Measurements from ENCODE around the gene FAM13C.

Gene FAM13C

GRCh38 chr10:59319854-59320253 is 42.5 kb downstream of the FAM13C start:
- in situ Hi-C loops (cut with MboI; ENCODE audit: low sequenced_read_pairs), result no loop called here

GRCh38 chr10:59317066-59317465 is 45.3 kb downstream of the FAM13C start:
- in situ Hi-C loops (cut with MboI; ENCODE audit: low sequenced_read_pairs), result no loop called here

- in situ Hi-C loops (cut with MboI; ENCODE audit: low sequenced_read_pairs), result no loop called here
Observed at GRCh38 chr10:59315465-59315864, 46.9 kb downstream of the FAM13C start.

- in situ Hi-C loops (cut with MboI; ENCODE audit: low sequenced_read_pairs), result no loop called here
Observed at GRCh38 chr10:59314268-59314667, 48.1 kb downstream of the FAM13C start.

- in situ Hi-C loops (cut with MboI; ENCODE audit: low sequenced_read_pairs), result no loop called here
Observed at GRCh38 chr10:59312247-59312646, 50.1 kb downstream of the FAM13C start.

- in situ Hi-C loops (cut with MboI; ENCODE audit: low sequenced_read_pairs), result no loop called here
Observed at GRCh38 chr10:59311025-59311424, 51.3 kb downstream of the FAM13C start.

GRCh38 chr10:59310324-59310914 is 51.9 kb downstream of the FAM13C start:
- in situ Hi-C loops (cut with MboI; ENCODE audit: low sequenced_read_pairs), result no loop called here

- in situ Hi-C loops (cut with MboI; ENCODE audit: low sequenced_read_pairs), result no loop called here
Observed at GRCh38 chr10:59304521-59305097, 57.7 kb downstream of the FAM13C start.

GRCh38 chr10:59303018-59303417 is 59.3 kb downstream of the FAM13C start:
- in situ Hi-C loops (cut with MboI; ENCODE audit: low sequenced_read_pairs), result no loop called here

- in situ Hi-C loops (cut with MboI; ENCODE audit: low sequenced_read_pairs), result no loop called here
Observed at GRCh38 chr10:59302381-59302780, 60.0 kb downstream of the FAM13C start.

- in situ Hi-C loops (cut with MboI; ENCODE audit: low sequenced_read_pairs), result no loop called here
Observed at GRCh38 chr10:59301067-59301754, 61.1 kb downstream of the FAM13C start.

GRCh38 chr10:59300386-59300785 is 62.0 kb downstream of the FAM13C start:
- in situ Hi-C loops (cut with MboI; ENCODE audit: low sequenced_read_pairs), result no loop called here

- in situ Hi-C loops (cut with MboI; ENCODE audit: low sequenced_read_pairs), result no loop called here
Observed at GRCh38 chr10:59299933-59300332, 62.4 kb downstream of the FAM13C start.

GRCh38 chr10:59290448-59290847 is 71.9 kb downstream of the FAM13C start:
- in situ Hi-C loops (cut with MboI; ENCODE audit: low sequenced_read_pairs), result no loop called here

- in situ Hi-C loops (cut with MboI; ENCODE audit: low sequenced_read_pairs), result no loop called here
Observed at GRCh38 chr10:59289853-59290252, 72.5 kb downstream of the FAM13C start.

GRCh38 chr10:59287587-59288255 is 74.6 kb downstream of the FAM13C start:
- in situ Hi-C loops (cut with MboI; ENCODE audit: low sequenced_read_pairs), result no loop called here

- in situ Hi-C loops (cut with MboI; ENCODE audit: low sequenced_read_pairs), result no loop called here
Observed at GRCh38 chr10:59285848-59286247, 76.5 kb downstream of the FAM13C start.

- in situ Hi-C loops (cut with MboI; ENCODE audit: low sequenced_read_pairs), result no loop called here
Observed at GRCh38 chr10:59285073-59285472, 77.3 kb downstream of the FAM13C start.

- in situ Hi-C loops (cut with MboI; ENCODE audit: low sequenced_read_pairs), result no loop called here
Observed at GRCh38 chr10:59284118-59284975, 78.0 kb downstream of the FAM13C start.

GRCh38 chr10:59283456-59284091 is 78.8 kb downstream of the FAM13C start:
- in situ Hi-C loops (cut with MboI; ENCODE audit: low sequenced_read_pairs), result no loop called here
